OCI-LY1 (cell line): ENCODE data around the gene TMPRSS11E.

ENCODE experiments used
- H2AFZ ChIP-seq: fragments of 200-600 bp; sonication (generic), shearing (Covaris generic); 2 replicates; pipeline ENCODE4 v1.6.0; 2014; ENCODE audit warnings: antibody characterized with exemption, mild to moderate bottlenecking, low read length
- H3F3A ChIP-seq: fragments of 200-600 bp; sonication (generic), shearing (Covaris generic); 2 replicates; pipeline ENCODE4 v1.6.0; 2014; ENCODE audit warnings: mild to moderate bottlenecking, antibody characterized with exemption, low read length, moderate library complexity; ENCODE audit not compliant: insufficient read depth
- H3K27ac ChIP-seq: fragments of 200-600 bp; sonication (generic); 2 replicates; pipeline ENCODE4 v1.5.1; 2014; ENCODE audit warnings: low read length, mixed run types, mild to moderate bottlenecking, low read depth; ENCODE audit not compliant: poor library complexity, severe bottlenecking
- H3K27me3 ChIP-seq: fragments of 200-600 bp; sonication (generic); 2 replicates; pipeline ENCODE4 v1.6.0; 2014; ENCODE audit warnings: antibody characterized with exemption, mild to moderate bottlenecking, low read length, moderate library complexity; ENCODE audit not compliant: insufficient read depth
- H3K36me3 ChIP-seq: fragments of 200-600 bp; sonication (generic); 2 replicates; pipeline ENCODE4 v1.6.1; 2014; ENCODE audit warnings: mild to moderate bottlenecking, antibody characterized with exemption, low read length, moderate library complexity, mixed read lengths; ENCODE audit not compliant: insufficient read depth
- H3K4me1 ChIP-seq: fragments of 200-600 bp; sonication (generic); 2 replicates; pipeline ENCODE4 v1.5.1; 2014; ENCODE audit warnings: mild to moderate bottlenecking, low read length, moderate library complexity; ENCODE audit not compliant: insufficient read depth, severe bottlenecking
- H3K4me2 ChIP-seq: fragments of 200-600 bp; sonication (generic), shearing (Covaris generic); 2 replicates; pipeline ENCODE4 v1.6.1; 2014; ENCODE audit warnings: low read length
- H3K4me3 ChIP-seq: fragments of 200-600 bp; sonication (generic); 2 replicates; pipeline ENCODE4 v1.5.1; 2014; ENCODE audit warnings: low read length, low read depth, mild to moderate bottlenecking, mixed read lengths; ENCODE audit not compliant: poor library complexity, severe bottlenecking
- H3K79me2 ChIP-seq: fragments of 200-600 bp; shearing (Covaris generic); 2 replicates; pipeline ENCODE4 v1.6.1; 2016; ENCODE audit warnings: mixed run types, low read length, mixed read lengths; ENCODE audit not compliant: insufficient read depth
- H3K9ac ChIP-seq: fragments of 200-600 bp; sonication (generic), shearing (Covaris generic); 2 replicates; pipeline ENCODE4 v1.6.1; 2014; ENCODE audit warnings: mild to moderate bottlenecking, low read length, mixed read lengths
- H3K9me2 ChIP-seq: fragments of 200-600 bp; sonication (generic), shearing (Covaris generic); 2 replicates; pipeline ENCODE4 v1.6.1; 2014; ENCODE audit warnings: low read depth, mild to moderate bottlenecking, low read length, mixed read lengths
- H3K9me3 ChIP-seq: fragments of 200-600 bp; shearing (Covaris generic); 2 replicates; pipeline ENCODE4 v1.6.1; 2014; ENCODE audit warnings: low read length, mixed read lengths
- H4K20me1 ChIP-seq: fragments of 200-600 bp; sonication (generic), shearing (Covaris generic); 2 replicates; pipeline ENCODE4 v1.6.0; 2016; ENCODE audit warnings: mild to moderate bottlenecking, low read length; ENCODE audit not compliant: insufficient read depth
- EZH2 ChIP-seq: fragments of 200-600 bp; sonication (generic), shearing (Covaris generic); IDR thresholded peaks from 2 replicates; pipeline ENCODE4 v1.8.0; 2017; ENCODE audit warnings: borderline replicate concordance, mixed run types, mild to moderate bottlenecking, antibody characterized with exemption, low read length, moderate library complexity, mixed read lengths
- TF ChIP-seq, protein P1 (sequence below): fragments of 200-600 bp; sonication (generic), shearing (Covaris generic); IDR thresholded peaks from 2 replicates; pipeline ENCODE4 v1.5.1; 2017; ENCODE audit warnings: mild to moderate bottlenecking, antibody characterized with exemption, low read length, moderate library complexity, mixed read lengths

TMPRSS11E gene

DNA sequence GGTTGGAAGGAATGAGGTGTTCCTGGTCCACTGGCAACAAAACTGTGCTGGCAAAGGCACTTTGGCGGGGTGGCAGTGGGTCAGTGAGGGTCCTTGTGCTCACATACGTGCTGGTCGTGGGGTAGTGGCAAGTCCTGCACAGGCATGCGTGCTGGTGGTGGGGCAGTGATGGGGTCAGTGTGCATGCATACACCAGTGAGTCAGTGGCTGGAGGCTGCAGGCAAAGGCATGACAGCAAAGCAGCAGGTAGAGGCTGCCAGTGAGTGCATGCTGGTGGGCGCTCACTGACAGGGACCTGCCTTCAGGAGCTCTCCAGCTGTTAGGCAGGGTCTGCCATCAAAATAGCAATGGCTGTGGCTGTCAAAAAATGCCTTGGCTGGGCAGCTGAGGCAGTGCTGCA lies 42.1 kb downstream of the TMPRSS11E start:
- no peaks in the 10 kb centered on the region for H3F3A ChIP-seq
- no peaks in the 10 kb centered on the region for H3K9me2 ChIP-seq
- no peaks in the 10 kb centered on the region for H4K20me1 ChIP-seq
- no peaks in the 10 kb centered on the region for H3K9me3 ChIP-seq
- no peak overlapping the region for H3K9ac ChIP-seq
- no peak overlapping the region for H3K4me2 ChIP-seq
- H2AFZ ChIP-seq: no peak overlapping the region
- no peaks in the 10 kb centered on the region for H3K79me2 ChIP-seq
- H3K4me3 ChIP-seq: no peak overlapping the region
- no peaks in the 10 kb centered on the region for H3K4me1 ChIP-seq
- H3K27ac ChIP-seq: no peak overlapping the region
- no peaks in the 10 kb centered on the region for H3K36me3 ChIP-seq
- H3K27me3 ChIP-seq: no peaks in the 10 kb centered on the region
- TF ChIP-seq, protein P1, sequence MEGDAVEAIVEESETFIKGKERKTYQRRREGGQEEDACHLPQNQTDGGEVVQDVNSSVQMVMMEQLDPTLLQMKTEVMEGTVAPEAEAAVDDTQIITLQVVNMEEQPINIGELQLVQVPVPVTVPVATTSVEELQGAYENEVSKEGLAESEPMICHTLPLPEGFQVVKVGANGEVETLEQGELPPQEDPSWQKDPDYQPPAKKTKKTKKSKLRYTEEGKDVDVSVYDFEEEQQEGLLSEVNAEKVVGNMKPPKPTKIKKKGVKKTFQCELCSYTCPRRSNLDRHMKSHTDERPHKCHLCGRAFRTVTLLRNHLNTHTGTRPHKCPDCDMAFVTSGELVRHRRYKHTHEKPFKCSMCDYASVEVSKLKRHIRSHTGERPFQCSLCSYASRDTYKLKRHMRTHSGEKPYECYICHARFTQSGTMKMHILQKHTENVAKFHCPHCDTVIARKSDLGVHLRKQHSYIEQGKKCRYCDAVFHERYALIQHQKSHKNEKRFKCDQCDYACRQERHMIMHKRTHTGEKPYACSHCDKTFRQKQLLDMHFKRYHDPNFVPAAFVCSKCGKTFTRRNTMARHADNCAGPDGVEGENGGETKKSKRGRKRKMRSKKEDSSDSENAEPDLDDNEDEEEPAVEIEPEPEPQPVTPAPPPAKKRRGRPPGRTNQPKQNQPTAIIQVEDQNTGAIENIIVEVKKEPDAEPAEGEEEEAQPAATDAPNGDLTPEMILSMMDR: no peak
- no peak for TF ChIP-seq EZH2

DNA sequence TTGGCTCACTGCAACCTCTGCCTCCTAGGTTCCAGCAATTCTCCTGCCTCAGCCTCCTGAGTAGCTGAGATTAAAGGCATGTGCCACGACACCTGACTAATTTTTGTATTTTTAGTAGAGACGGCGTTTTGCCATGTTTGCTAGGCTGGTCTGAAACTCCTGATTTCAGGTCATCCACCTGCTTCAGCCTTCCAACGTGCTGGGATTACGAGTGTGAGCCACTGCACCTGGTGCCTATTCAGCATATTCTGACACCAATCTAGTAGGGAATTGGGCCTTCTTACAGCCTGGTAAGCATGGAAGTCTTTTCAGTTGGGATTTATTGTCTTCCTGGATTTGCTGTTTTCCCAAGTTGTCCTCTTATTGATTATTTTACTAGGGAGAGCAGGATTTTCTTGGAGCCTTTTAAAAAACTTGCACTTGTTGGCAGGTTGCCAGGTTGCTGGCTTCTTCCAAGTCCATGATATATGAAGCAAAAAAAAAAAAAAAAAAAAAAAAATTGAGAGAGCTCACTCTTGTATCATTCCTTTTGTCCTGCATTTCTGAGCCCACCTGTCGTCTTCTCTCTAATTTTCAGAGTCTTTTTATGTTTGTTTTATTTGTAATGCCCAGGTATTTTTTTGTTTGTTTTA lies 43.7 kb downstream of the TMPRSS11E start:
- Histone ChIP-seq H2AFZ (no peak overlapping the region), H3F3A (no peaks in the 10 kb centered on the region), H3K4me3 (no peak overlapping the region), H4K20me1 (no peaks in the 10 kb centered on the region), H3K36me3 (no peaks in the 10 kb centered on the region), H3K27me3 (no peaks in the 10 kb centered on the region), H3K79me2 (no peaks in the 10 kb centered on the region), H3K4me1 (no peaks in the 10 kb centered on the region), H3K9me3 (no peaks in the 10 kb centered on the region), H3K9me2 (no peaks in the 10 kb centered on the region), H3K4me2 (no peak overlapping the region), H3K9ac (no peak overlapping the region), H3K27ac (no peak overlapping the region)
- TF ChIP-seq, protein P1: no peak
- no peak for TF ChIP-seq EZH2

DNA sequence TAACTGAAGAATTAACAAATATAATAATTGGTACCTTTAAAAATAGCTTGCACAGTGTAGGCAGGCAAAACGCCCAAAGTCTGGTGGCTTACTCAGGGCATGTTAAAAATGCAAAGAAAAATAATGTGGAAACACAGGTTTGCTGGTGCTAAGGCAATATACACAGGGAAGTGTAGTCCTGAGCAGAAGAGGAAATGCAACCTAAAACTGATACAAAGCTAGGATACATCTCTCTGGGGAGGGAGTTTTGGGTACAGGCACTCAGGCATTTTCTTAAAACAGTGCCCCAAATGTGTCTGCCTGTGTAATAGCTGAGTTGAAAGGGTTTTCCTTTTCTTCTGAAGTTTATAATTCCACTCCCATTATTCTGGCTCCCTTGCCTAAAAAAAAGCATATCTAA lies 47.4 kb downstream of the TMPRSS11E start:
- no peaks in the 10 kb centered on the region for H3K36me3 ChIP-seq
- H3K79me2 ChIP-seq: no peaks in the 10 kb centered on the region
- no peaks in the 10 kb centered on the region for H3K9me3 ChIP-seq
- TF ChIP-seq, protein P1: no peak
- TF ChIP-seq EZH2: no peak
- no peaks in the 10 kb centered on the region for H3K4me1 ChIP-seq
- no peak overlapping the region for H2AFZ ChIP-seq
- no peak overlapping the region for H3K4me3 ChIP-seq
- no peaks in the 10 kb centered on the region for H3K9me2 ChIP-seq
- no peak overlapping the region for H3K4me2 ChIP-seq
- no peak overlapping the region for H3K27ac ChIP-seq
- H3F3A ChIP-seq: no peaks in the 10 kb centered on the region
- H3K9ac ChIP-seq: no peak overlapping the region
- H3K27me3 ChIP-seq: no peaks in the 10 kb centered on the region
- H4K20me1 ChIP-seq: no peaks in the 10 kb centered on the region
